HepG2 (cell line): ENCODE results near the gene RABGGTA. TPM values are rescaled to one million over a fixed set of nuclear protein-coding genes. Genes with fewer than 3 reads are reported as not detected.

ENCODE experiments used
- DPF2 ChIP-seq: sonication (generic); formaldehyde crosslinking; IDR thresholded peaks from 2 replicates; pipeline ENCODE4 v1.4.0; 2020; ENCODE audit warnings: mild to moderate bottlenecking, low read depth, missing genetic modification reagents, borderline replicate concordance
- EED ChIP-seq: sonication (generic); formaldehyde crosslinking; IDR thresholded peaks from 2 replicates; pipeline ENCODE4 v1.5.0; 2020; ENCODE audit warnings: mild to moderate bottlenecking, missing genetic modification reagents
- NFIC ChIP-seq: IDR thresholded peaks from 2 replicates; pipeline ENCODE4 v1.6.1; 2012; ENCODE audit warnings: mild to moderate bottlenecking, low read length, inconsistent platforms
- NKX3-1 ChIP-seq: sonication (generic); formaldehyde crosslinking; IDR thresholded peaks from 2 replicates; pipeline ENCODE4 v1.5.0; 2020; ENCODE audit warnings: missing genetic modification reagents
- POGZ ChIP-seq: sonication (generic); formaldehyde crosslinking; IDR thresholded peaks from 2 replicates; pipeline ENCODE4 v1.4.0; 2020; ENCODE audit warnings: mild to moderate bottlenecking, missing genetic modification reagents
- RNF2 ChIP-seq: fragments of 450-650 bp; conservative IDR thresholded peaks from 2 replicates; pipeline ENCODE4 v1.6.1; 2016; ENCODE audit warnings: low read depth
- SIX4 ChIP-seq: sonication (generic); formaldehyde crosslinking; IDR thresholded peaks from 2 replicates; pipeline ENCODE4 v1.4.0; 2020; ENCODE audit warnings: missing genetic modification reagents
- U2AF2 ChIP-seq: fragments of 200-400 bp; formaldehyde crosslinking; IDR thresholded peaks from 2 replicates; pipeline ENCODE4 v1.6.1; 2017; ENCODE audit warnings: low read depth, mild to moderate bottlenecking, low read length
- ZBTB8A ChIP-seq: sonication (generic); formaldehyde crosslinking; IDR thresholded peaks from 2 replicates; pipeline ENCODE4 v1.4.0; 2020; ENCODE audit warnings: mild to moderate bottlenecking, low read depth, missing genetic modification reagents, borderline replicate concordance
- ZMAT3 ChIP-seq: sonication (generic); formaldehyde crosslinking; conservative IDR thresholded peaks from 2 replicates; pipeline ENCODE4 v1.7.0; 2021; ENCODE audit warnings: missing genetic modification reagents
- ZNF180 ChIP-seq: sonication (generic); formaldehyde crosslinking; IDR thresholded peaks from 2 replicates; pipeline ENCODE4 v1.4.0; 2020; ENCODE audit warnings: low read depth, missing genetic modification reagents, borderline replicate concordance
- ZNF558 ChIP-seq: sonication (generic); formaldehyde crosslinking; IDR thresholded peaks from 2 replicates; pipeline ENCODE4 v1.9.0; 2022; ENCODE audit warnings: mild to moderate bottlenecking, missing genetic modification reagents, borderline replicate concordance
- ZNF672 ChIP-seq: sonication (generic); formaldehyde crosslinking; IDR thresholded peaks from 2 replicates; pipeline ENCODE4 v1.8.1; 2022; ENCODE audit warnings: missing genetic modification reagents
- ZSCAN30 ChIP-seq: sonication (generic); formaldehyde crosslinking; IDR thresholded peaks from 2 replicates; pipeline ENCODE4 v1.5.0; 2020; ENCODE audit warnings: mild to moderate bottlenecking, missing genetic modification reagents
- polyA plus RNA-seq, 8 experiments: library from polyadenylated mRNA; depleted of rRNA in 3 of 8; stranded (reverse) in 7 of 8; unstranded in 1 of 8; fragments of >200 nt; fragmentation: Illumina TruSeq in 4 of 8; extraction: Trizol in 4 of 8; gene quantifications; 2 replicates each; pipeline versions ENCODE4 v1.2.1 to v1.2.3, GENCODE V29; 2011 to 2016; ENCODE audit warnings: low read depth in 4 of 8, missing spikeins in 1 of 8, mixed read lengths in 1 of 8; ENCODE audit not compliant: insufficient read depth in 1 of 8
- total RNA-seq, 5 experiments: library from RNA; depleted of rRNA; stranded (reverse); fragments of >200 nt; fragmentation: Illumina TruSeq; extraction: Trizol; gene quantifications; 2 replicates each; pipeline ENCODE4 v1.2.3, GENCODE V29; 2016; ENCODE audit warnings: low read depth in 1 of 5
- TF ChIP-seq, protein P1 (sequence below): sonication (generic); formaldehyde crosslinking; IDR thresholded peaks from 2 replicates; pipeline ENCODE4 v1.9.0; 2021; ENCODE audit warnings: mild to moderate bottlenecking, missing genetic modification reagents
- TF ChIP-seq, protein P2 (sequence below): sonication (generic); formaldehyde crosslinking; IDR thresholded peaks from 2 replicates; pipeline ENCODE4 v1.4.0; 2020; ENCODE audit warnings: missing genetic modification reagents
- TF ChIP-seq, protein P3 (sequence below): sonication (generic); formaldehyde crosslinking; IDR thresholded peaks from 2 replicates; pipeline ENCODE4 v1.8.1; 2023; ENCODE audit warnings: missing genetic modification reagents, inconsistent platforms, borderline replicate concordance

The RABGGTA gene
- total and polyA plus RNA-seq, 2 of the 13 experiments (the other 11 are each of a cell fraction or from before 2014, with no cell fraction given), result 57.9 to 90.8 TPM

DNA sequence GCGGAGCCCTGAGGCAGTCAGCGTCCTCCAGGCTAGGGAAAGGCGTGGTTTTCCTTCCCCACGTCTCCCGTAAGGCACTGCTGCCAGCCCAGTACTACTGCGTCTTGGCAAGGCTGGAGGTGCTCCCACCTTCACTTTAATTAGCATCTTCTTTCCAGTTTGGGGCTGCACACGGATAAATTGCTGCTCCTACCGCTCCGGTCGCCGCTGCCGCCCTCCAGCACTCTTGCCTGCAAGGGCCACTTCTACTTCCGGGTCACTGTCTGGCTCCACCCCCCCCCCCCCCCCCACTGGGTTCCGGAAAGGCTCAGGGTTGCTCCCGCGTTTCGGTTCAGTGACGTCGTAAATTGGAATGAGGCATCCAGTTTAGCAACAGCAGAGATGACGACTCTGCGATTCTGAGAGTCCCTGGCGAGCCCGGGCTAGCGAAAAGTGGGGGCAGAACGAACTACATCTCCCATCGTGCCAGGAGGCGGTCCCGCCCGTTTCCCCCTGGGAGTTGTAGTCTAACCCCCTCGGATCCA is 39.2 kb downstream of the RABGGTA start, which contains the start of gene NEDD8 (continued):
- TF ChIP-seq, protein P1, sequence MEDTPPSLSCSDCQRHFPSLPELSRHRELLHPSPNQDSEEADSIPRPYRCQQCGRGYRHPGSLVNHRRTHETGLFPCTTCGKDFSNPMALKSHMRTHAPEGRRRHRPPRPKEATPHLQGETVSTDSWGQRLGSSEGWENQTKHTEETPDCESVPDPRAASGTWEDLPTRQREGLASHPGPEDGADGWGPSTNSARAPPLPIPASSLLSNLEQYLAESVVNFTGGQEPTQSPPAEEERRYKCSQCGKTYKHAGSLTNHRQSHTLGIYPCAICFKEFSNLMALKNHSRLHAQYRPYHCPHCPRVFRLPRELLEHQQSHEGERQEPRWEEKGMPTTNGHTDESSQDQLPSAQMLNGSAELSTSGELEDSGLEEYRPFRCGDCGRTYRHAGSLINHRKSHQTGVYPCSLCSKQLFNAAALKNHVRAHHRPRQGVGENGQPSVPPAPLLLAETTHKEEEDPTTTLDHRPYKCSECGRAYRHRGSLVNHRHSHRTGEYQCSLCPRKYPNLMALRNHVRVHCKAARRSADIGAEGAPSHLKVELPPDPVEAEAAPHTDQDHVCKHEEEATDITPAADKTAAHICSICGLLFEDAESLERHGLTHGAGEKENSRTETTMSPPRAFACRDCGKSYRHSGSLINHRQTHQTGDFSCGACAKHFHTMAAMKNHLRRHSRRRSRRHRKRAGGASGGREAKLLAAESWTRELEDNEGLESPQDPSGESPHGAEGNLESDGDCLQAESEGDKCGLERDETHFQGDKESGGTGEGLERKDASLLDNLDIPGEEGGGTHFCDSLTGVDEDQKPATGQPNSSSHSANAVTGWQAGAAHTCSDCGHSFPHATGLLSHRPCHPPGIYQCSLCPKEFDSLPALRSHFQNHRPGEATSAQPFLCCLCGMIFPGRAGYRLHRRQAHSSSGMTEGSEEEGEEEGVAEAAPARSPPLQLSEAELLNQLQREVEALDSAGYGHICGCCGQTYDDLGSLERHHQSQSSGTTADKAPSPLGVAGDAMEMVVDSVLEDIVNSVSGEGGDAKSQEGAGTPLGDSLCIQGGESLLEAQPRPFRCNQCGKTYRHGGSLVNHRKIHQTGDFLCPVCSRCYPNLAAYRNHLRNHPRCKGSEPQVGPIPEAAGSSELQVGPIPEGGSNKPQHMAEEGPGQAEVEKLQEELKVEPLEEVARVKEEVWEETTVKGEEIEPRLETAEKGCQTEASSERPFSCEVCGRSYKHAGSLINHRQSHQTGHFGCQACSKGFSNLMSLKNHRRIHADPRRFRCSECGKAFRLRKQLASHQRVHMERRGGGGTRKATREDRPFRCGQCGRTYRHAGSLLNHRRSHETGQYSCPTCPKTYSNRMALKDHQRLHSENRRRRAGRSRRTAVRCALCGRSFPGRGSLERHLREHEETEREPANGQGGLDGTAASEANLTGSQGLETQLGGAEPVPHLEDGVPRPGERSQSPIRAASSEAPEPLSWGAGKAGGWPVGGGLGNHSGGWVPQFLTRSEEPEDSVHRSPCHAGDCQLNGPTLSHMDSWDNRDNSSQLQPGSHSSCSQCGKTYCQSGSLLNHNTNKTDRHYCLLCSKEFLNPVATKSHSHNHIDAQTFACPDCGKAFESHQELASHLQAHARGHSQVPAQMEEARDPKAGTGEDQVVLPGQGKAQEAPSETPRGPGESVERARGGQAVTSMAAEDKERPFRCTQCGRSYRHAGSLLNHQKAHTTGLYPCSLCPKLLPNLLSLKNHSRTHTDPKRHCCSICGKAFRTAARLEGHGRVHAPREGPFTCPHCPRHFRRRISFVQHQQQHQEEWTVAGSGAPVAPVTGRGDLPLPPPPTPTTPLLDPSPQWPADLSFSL (CRISPR knock-in tag), result no peak
- TF ChIP-seq U2AF2, result no peak
- peak; percentile 92; the same call in 1 of the 2 replicates for TF ChIP-seq POGZ (CRISPR knock-in tag)
- no peak for TF ChIP-seq ZMAT3 (CRISPR knock-in tag)
- TF ChIP-seq ZNF558 (CRISPR knock-in tag), result peak; percentile 91; the same call in 1 of the 2 replicates
- TF ChIP-seq NFIC, result no peak
- TF ChIP-seq, protein P2, sequence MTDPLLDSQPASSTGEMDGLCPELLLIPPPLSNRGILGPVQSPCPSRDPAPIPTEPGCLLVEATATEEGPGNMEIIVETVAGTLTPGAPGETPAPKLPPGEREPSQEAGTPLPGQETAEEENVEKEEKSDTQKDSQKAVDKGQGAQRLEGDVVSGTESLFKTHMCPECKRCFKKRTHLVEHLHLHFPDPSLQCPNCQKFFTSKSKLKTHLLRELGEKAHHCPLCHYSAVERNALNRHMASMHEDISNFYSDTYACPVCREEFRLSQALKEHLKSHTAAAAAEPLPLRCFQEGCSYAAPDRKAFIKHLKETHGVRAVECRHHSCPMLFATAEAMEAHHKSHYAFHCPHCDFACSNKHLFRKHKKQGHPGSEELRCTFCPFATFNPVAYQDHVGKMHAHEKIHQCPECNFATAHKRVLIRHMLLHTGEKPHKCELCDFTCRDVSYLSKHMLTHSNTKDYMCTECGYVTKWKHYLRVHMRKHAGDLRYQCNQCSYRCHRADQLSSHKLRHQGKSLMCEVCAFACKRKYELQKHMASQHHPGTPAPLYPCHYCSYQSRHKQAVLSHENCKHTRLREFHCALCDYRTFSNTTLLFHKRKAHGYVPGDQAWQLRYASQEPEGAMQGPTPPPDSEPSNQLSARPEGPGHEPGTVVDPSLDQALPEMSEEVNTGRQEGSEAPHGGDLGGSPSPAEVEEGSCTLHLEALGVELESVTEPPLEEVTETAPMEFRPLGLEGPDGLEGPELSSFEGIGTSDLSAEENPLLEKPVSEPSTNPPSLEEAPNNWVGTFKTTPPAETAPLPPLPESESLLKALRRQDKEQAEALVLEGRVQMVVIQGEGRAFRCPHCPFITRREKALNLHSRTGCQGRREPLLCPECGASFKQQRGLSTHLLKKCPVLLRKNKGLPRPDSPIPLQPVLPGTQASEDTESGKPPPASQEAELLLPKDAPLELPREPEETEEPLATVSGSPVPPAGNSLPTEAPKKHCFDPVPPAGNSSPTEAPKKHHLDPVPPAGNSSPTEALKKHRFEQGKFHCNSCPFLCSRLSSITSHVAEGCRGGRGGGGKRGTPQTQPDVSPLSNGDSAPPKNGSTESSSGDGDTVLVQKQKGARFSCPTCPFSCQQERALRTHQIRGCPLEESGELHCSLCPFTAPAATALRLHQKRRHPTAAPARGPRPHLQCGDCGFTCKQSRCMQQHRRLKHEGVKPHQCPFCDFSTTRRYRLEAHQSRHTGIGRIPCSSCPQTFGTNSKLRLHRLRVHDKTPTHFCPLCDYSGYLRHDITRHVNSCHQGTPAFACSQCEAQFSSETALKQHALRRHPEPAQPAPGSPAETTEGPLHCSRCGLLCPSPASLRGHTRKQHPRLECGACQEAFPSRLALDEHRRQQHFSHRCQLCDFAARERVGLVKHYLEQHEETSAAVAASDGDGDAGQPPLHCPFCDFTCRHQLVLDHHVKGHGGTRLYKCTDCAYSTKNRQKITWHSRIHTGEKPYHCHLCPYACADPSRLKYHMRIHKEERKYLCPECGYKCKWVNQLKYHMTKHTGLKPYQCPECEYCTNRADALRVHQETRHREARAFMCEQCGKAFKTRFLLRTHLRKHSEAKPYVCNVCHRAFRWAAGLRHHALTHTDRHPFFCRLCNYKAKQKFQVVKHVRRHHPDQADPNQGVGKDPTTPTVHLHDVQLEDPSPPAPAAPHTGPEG, result peak; percentile 75; the same call in 1 of the 2 replicates
- TF ChIP-seq ZSCAN30, result 0 out of 2 replicates have a peak, but pooled peaks have one; percentile 2
- TF ChIP-seq ZBTB8A (CRISPR knock-in tag), result no peak
- no peak for TF ChIP-seq DPF2 (CRISPR knock-in tag)
- TF ChIP-seq EED, result peak; percentile 99
- TF ChIP-seq ZNF180 (CRISPR knock-in tag), result no peak; the same call in 1 of the 2 replicates
- TF ChIP-seq NKX3-1 (CRISPR knock-in tag), result no peak
- TF ChIP-seq RNF2, result no peak
- no peak for TF ChIP-seq ZNF672 (CRISPR knock-in tag)
- TF ChIP-seq SIX4 (CRISPR knock-in tag), result peak; percentile 73
- TF ChIP-seq, protein P3, sequence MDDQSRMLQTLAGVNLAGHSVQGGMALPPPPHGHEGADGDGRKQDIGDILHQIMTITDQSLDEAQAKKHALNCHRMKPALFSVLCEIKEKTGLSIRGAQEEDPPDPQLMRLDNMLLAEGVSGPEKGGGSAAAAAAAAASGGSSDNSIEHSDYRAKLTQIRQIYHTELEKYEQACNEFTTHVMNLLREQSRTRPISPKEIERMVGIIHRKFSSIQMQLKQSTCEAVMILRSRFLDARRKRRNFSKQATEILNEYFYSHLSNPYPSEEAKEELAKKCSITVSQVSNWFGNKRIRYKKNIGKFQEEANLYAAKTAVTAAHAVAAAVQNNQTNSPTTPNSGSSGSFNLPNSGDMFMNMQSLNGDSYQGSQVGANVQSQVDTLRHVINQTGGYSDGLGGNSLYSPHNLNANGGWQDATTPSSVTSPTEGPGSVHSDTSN (CRISPR knock-in tag), result no peak
